ENCODE measurements around the gene E2F4. TPM values are rescaled to one million over a fixed set of nuclear protein-coding genes. Genes with fewer than 3 reads are reported as not detected.

The E2F4 gene
- total and polyA plus RNA-seq, 2 of the 8 experiments (the other 6 are each of a cell fraction or from before 2014, with no cell fraction given), result 79.9 to 157 TPM

- TF ChIP-seq EP300 (IDR thresholded peaks at IDR 0.05; ENCODE audit: borderline replicate concordance in 1 of 2, low read depth in 2 of 2, low read length in 2 of 2) (no peak), MAFK (IDR thresholded peaks at IDR 0.05; ENCODE audit: low read depth, low read length) (no peak), CHD7 (IDR thresholded peaks at IDR 0.05; ENCODE audit: insufficient replicate concordance, low read length) (no peak), BRCA1 (IDR thresholded peaks at IDR 0.05; ENCODE audit: low read depth, low read length) (no peak), YY1 (IDR thresholded peaks at IDR 0.05; ENCODE audit: low read depth, low read length) (peak; percentile 88), SP1 (IDR thresholded peaks at IDR 0.05; ENCODE audit: low read depth, low read length) (peak; percentile 91), POLR2AphosphoS5 (IDR thresholded peaks at IDR 0.05; ENCODE audit: low read depth, low read length) (peak; percentile 94), E2F6 (IDR thresholded peaks at IDR 0.05) (no peak)
These were observed 35.0 kb downstream of the E2F4 start, which contains the start of gene TMEM208 (continued) for GRCh38 chr16:67226804-67227566.
